Liver (tissue), 9 donors: ENCODE data around the gene LHB. TPM values are rescaled to one million over a fixed set of nuclear protein-coding genes. Genes with fewer than 3 reads are reported as not detected.

Experiments
- DNase-seq: peaks from one replicate; pipeline ENCODE4 v3.0.0-alpha.2; 2017; ENCODE audit warnings: low spot score
- H3K27ac ChIP-seq, 2 donors: one replicate each; pipeline ENCODE4 v1.7.0; 2013; ENCODE audit warnings: inconsistent platforms in 2 of 2, low read length in 2 of 2, control low read depth in 1 of 2, low read depth in 1 of 2, mild to moderate bottlenecking in 1 of 2
- H3K27me3 ChIP-seq, 4 donors: one replicate each; pipeline versions ENCODE4 v1.6.1 to v1.7.0; 2013; ENCODE audit warnings: low read length in 3 of 4, inconsistent platforms in 1 of 4, mild to moderate bottlenecking in 1 of 4, moderate library complexity in 1 of 4; ENCODE audit not compliant: control insufficient read depth in 4 of 4, insufficient read depth in 4 of 4
- H3K36me3 ChIP-seq, 4 donors: one replicate each; pipeline versions ENCODE4 v1.6.1 to v1.7.0; 2013; ENCODE audit warnings: low read length in 3 of 4, mild to moderate bottlenecking in 3 of 4, low read depth in 1 of 4, moderate library complexity in 1 of 4; ENCODE audit not compliant: control insufficient read depth in 4 of 4, insufficient read depth in 3 of 4
- H3K4me1 ChIP-seq, 4 donors: one replicate each; pipeline versions ENCODE4 v1.6.1 to v1.7.0; 2013; ENCODE audit warnings: low read length in 3 of 4, mild to moderate bottlenecking in 3 of 4, moderate library complexity in 1 of 4; ENCODE audit not compliant: control insufficient read depth in 4 of 4, insufficient read depth in 4 of 4
- H3K4me3 ChIP-seq, 3 donors: one replicate each; pipeline versions ENCODE4 v1.6.1 to v1.7.0; 2013; ENCODE audit warnings: low read length in 3 of 3, control low read depth in 1 of 3, low read depth in 1 of 3, mild to moderate bottlenecking in 1 of 3
- H3K9ac ChIP-seq, 2 donors: one replicate each; pipeline ENCODE4 v1.7.0; 2013; ENCODE audit warnings: low read length in 2 of 2, mild to moderate bottlenecking in 2 of 2, moderate library complexity in 2 of 2, control low read depth in 1 of 2, low read depth in 1 of 2
- H3K9me3 ChIP-seq, 4 donors: one replicate each; pipeline versions ENCODE4 v1.6.1 to v1.7.0; 2013; ENCODE audit warnings: low read length in 3 of 4; ENCODE audit not compliant: control insufficient read depth in 4 of 4
- FOXA1 ChIP-seq: IDR thresholded peaks from 2 replicates; pipeline ENCODE4 v1.6.1; 2016; ENCODE audit warnings: antibody characterized with exemption
- FOXA2 ChIP-seq: IDR thresholded peaks from 2 replicates; pipeline ENCODE4 v1.6.1; 2016; ENCODE audit warnings: antibody characterized with exemption
- GABPA ChIP-seq, 2 donors: IDR thresholded peaks in 1 of 2; conservative IDR thresholded peaks in 1 of 2; 2 replicates each; pipeline ENCODE4 v1.6.1; 2016; ENCODE audit warnings: antibody characterized with exemption in 2 of 2, mild to moderate bottlenecking in 1 of 2, moderate library complexity in 1 of 2
- HNF4A ChIP-seq, 2 donors: conservative IDR thresholded peaks; 2 replicates each; pipeline ENCODE4 v1.6.1; 2016; ENCODE audit warnings: antibody characterized with exemption in 2 of 2, mild to moderate bottlenecking in 2 of 2
- HNF4G ChIP-seq: IDR thresholded peaks from 2 replicates; pipeline ENCODE4 v1.6.1; 2016; ENCODE audit warnings: antibody characterized with exemption
- JUND ChIP-seq, 2 donors: IDR thresholded peaks; 2 replicates each; pipeline ENCODE4 v1.6.1; 2016; ENCODE audit warnings: antibody characterized with exemption in 2 of 2
- NR2F2 ChIP-seq: IDR thresholded peaks from 2 replicates; pipeline ENCODE4 v1.6.1; 2016; ENCODE audit warnings: antibody characterized with exemption
- RAD21 ChIP-seq, 2 donors: IDR thresholded peaks; 2 replicates each; pipeline ENCODE4 v1.6.1; 2016; ENCODE audit warnings: antibody characterized with exemption in 2 of 2, mild to moderate bottlenecking in 2 of 2
- RXRA ChIP-seq, 2 donors: IDR thresholded peaks; 2 replicates each; pipeline ENCODE4 v1.6.1; 2017 to 2018; ENCODE audit warnings: antibody characterized with exemption in 2 of 2, mild to moderate bottlenecking in 1 of 2
- SP1 ChIP-seq: IDR thresholded peaks from 2 replicates; pipeline ENCODE4 v1.6.1; 2018; ENCODE audit warnings: antibody characterized with exemption, mild to moderate bottlenecking
- TAF1 ChIP-seq: conservative IDR thresholded peaks from 2 replicates; pipeline ENCODE4 v1.6.1; 2016; ENCODE audit warnings: antibody characterized with exemption, mild to moderate bottlenecking
- YY1 ChIP-seq: IDR thresholded peaks from 2 replicates; pipeline ENCODE4 v1.6.1; 2016; ENCODE audit warnings: antibody characterized with exemption, mild to moderate bottlenecking
- ZBTB33 ChIP-seq: IDR thresholded peaks from 2 replicates; pipeline ENCODE4 v1.6.1; 2016; ENCODE audit warnings: antibody characterized with exemption
- WGBS: extraction: QIAGEN DNeasy Blood & Tissue Kit; methylation state at CpG from one replicate; pipeline ENCODE4 v1.1.7; 2013; 5-methylcytosine and 5-hydroxymethylcytosine counted together
- polyA plus RNA-seq, 2 donors: library from polyadenylated mRNA; stranded (reverse) in 1 of 2; unstranded in 1 of 2; fragments of 200-250 nt in 1 of 2; fragments of >200 nt in 1 of 2; fragmentation: Nextera tagmentation in 1 of 2; extraction: Ambion mirVana in 1 of 2; gene quantifications; one replicate each; pipeline versions ENCODE4 v1.2.1 to v1.2.3, GENCODE V29; 2013 to 2015
- total RNA-seq, 2 donors: library from RNA; depleted of rRNA; stranded (reverse); fragments of >200 nt; gene quantifications; one replicate each; pipeline ENCODE4 v1.2.3, GENCODE V29; 2014
- TF ChIP-seq, protein P1 (sequence below): IDR thresholded peaks from 2 replicates; pipeline ENCODE4 v1.6.1; 2016; ENCODE audit warnings: antibody characterized with exemption
- TF ChIP-seq, protein P2 (sequence below): IDR thresholded peaks from 2 replicates; pipeline ENCODE4 v1.6.1; 2016; ENCODE audit warnings: antibody characterized with exemption
- TF ChIP-seq, protein P3 (sequence below): IDR thresholded peaks from 2 replicates; pipeline ENCODE4 v1.6.1; 2016; ENCODE audit warnings: antibody characterized with exemption, mild to moderate bottlenecking
- donor health status: healthy.
- donor health status: healthy.
- donor health status: healthy.
- donor health status: healthy.
- donor health status: healthy.

LHB gene
- total and polyA plus RNA-seq, 4 donors = not detected

DNA sequence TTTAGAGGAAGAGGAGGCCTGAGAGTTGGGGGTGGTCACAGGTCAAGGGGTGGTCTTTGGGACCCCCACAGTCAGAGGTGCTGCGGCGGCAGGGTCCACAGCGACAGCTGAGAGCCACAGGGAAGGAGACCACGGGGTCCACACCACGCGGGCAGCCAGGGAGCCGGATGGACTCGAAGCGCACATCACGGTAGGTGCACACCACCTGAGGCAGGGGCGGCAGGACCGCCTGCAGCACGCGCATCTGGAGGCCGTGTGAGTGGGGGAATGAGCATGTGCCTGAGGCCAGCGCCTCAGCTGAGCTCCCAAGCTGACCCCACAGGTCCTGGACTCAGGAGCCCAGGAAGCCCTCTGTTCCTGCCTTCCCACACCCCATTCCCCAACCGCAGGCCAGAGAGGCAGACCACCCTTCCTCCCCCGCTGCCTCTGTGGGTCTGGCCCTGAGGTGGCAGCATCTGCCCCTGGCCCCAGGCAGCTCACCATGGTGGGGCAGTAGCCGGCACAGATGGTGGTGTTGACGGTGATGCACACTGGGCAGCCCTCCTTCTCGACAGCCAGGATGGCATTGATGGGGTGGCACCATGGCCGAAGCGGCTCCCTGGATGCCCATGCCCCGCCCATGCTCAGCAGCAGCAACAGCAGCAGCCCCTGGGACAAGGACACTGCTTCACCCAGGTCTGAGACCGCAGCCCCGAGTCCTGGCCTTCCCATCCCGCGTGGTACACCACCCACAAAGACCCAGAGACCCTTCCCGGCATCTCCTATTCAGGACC is 638 bp downstream of the LHB start (continued):
- no peak for TF ChIP-seq ZBTB33
- TF ChIP-seq HNF4G = no peak
- no peak for TF ChIP-seq RXRA (IDR thresholded peaks at IDR 0.05)
- TF ChIP-seq FOXA1 = no peak
- TF ChIP-seq HNF4A (conservative IDR thresholded peaks at IDR 0.05) = no peak
- TF ChIP-seq RAD21 (IDR thresholded peaks at IDR 0.05) = no peak

DNA sequence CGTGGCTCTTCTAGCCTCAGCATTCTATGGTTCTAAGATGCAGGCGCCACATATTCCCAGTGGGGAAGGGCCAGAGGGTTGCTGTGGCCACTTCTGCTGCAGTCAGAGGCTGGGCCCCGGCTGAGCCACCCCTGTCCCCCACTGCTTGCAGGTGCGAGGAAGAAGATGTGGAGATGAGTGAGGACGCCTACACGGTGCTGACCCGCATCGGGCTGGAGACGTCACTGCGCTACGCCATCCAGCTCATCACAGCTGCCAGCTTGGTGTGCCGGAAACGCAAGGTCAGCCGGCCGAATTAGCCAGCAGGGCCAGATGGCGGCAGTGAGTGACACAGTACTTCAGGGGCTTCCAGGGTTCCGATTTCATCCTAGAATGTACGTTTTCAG is 2.0 kb downstream of the LHB start:
- Histone ChIP-seq H3K9ac (no peak overlapping the region), H3K36me3 (peaks cover 4 to 39% (median 9%) of the 10 kb centered on the region in 4 donors), H3K4me3 (no peak overlapping the region), H3K9me3 (no peaks in the 10 kb centered on the region), H3K27me3 (no peaks in the 10 kb centered on the region), H3K4me1 (peaks cover 5 to 22% (median 16%) of the 10 kb centered on the region in 4 donors), H3K27ac (no peak overlapping the region)
- TF ChIP-seq FOXA2 = no peak
- TF ChIP-seq, protein P1, sequence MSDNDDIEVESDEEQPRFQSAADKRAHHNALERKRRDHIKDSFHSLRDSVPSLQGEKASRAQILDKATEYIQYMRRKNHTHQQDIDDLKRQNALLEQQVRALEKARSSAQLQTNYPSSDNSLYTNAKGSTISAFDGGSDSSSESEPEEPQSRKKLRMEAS = no peak
- no peak for TF ChIP-seq HNF4G
- no peak for TF ChIP-seq SP1
- no peak for TF ChIP-seq FOXA1
- no peak for TF ChIP-seq HNF4A (conservative IDR thresholded peaks at IDR 0.05)
- no peak for TF ChIP-seq TAF1
- DNase-seq = no peak
- WGBS = 96% methylated on average over 18 of the region's 18 CpGs

DNA sequence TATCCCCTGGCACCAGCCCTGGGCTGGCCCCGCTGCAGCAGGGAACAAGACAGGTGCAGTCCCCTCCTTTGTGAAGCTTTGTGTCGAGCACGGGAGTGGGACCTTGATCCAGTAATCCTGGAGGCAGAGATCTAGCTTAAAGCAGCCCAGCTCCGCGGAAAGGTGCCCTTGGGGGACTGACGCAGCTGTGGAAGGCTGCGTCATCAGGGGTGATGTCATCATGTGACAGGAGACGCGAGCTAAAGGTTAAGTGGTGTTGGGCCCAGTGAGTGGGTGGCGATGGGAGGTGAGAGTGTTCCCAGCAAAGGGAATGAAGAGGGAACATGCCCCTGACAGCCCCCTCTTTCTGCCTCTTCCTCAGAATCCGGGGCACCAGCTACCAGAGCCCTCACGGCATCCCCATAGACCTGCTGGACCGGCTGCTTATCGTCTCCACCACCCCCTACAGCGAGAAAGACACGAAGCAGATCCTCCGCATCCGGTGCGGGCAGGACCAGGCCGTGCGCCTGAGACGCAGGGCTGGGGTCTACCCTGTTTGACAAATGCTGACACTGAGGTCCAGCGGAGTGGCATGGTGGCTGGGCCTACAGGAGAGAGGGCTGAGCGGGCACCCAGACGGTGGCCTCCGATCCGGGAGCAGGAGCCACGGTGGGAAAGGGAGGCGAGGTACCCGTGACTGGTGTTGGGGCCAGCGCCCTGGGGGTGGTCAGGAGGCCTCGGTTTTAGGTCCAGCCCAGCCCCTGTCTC is 2.6 kb downstream of the LHB start:
- no peaks in the 10 kb centered on the region for H3K27me3 ChIP-seq
- DNase-seq = no peak
- WGBS = 97% methylated on average over 32 of the region's 32 CpGs
- no peak overlapping the region for H3K4me3 ChIP-seq
- peaks cover 5 to 19% (median 12%) of the 10 kb centered on the region in 4 donors for H3K4me1 ChIP-seq
- TF ChIP-seq JUND (IDR thresholded peaks at IDR 0.05) = no peak
- no peak for TF ChIP-seq FOXA2
- TF ChIP-seq HNF4A (conservative IDR thresholded peaks at IDR 0.05) = no peak
- no peak for TF ChIP-seq FOXA1
- no peak overlapping the region for H3K27ac ChIP-seq
- peaks cover 4 to 45% (median 12%) of the 10 kb centered on the region in 4 donors for H3K36me3 ChIP-seq
- H3K9ac ChIP-seq = no peak overlapping the region
- H3K9me3 ChIP-seq = no peaks in the 10 kb centered on the region

DNA sequence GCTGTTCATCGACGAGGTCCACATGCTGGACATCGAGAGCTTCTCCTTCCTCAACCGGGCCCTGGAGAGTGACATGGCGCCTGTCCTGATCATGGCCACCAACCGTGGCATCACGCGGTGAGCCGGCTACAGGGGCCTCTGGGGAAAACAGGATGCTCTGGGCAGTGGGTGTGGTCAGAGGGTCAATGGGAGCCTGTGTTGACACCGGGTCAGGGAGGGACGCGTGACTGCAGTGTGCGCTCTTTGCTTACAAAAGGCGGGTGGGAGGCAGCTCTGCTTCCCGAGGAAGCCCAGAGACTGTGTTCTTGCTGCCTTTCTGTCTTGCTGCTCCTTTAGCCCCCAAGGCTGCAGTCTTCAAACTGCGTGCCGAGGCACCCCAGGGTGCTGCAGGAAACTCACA is 5.7 kb downstream of the LHB start:
- H3K9ac ChIP-seq = no peak overlapping the region
- DNase-seq = no peak
- no peaks in the 10 kb centered on the region for H3K4me1 ChIP-seq
- H3K9me3 ChIP-seq = no peaks in the 10 kb centered on the region
- H3K4me3 ChIP-seq = no peak overlapping the region
- H3K36me3 ChIP-seq = peaks cover 6 to 59% (median 18%) of the 10 kb centered on the region in 4 donors
- H3K27ac ChIP-seq = no peak overlapping the region
- WGBS = 91% methylated on average over 17 of the region's 17 CpGs
- H3K27me3 ChIP-seq = no peaks in the 10 kb centered on the region
- TF ChIP-seq RXRA (IDR thresholded peaks at IDR 0.05) = no peak
- TF ChIP-seq, protein P2, sequence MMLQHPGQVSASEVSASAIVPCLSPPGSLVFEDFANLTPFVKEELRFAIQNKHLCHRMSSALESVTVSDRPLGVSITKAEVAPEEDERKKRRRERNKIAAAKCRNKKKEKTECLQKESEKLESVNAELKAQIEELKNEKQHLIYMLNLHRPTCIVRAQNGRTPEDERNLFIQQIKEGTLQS = no peak
- no peak for TF ChIP-seq ZBTB33
- no peak for TF ChIP-seq NR2F2
- TF ChIP-seq GABPA (IDR thresholded peaks at IDR 0.05 in 1 of 2, conservative IDR thresholded peaks at IDR 0.05 in 1 of 2) = no peak
- TF ChIP-seq FOXA1 = no peak
- no peak for TF ChIP-seq YY1
- TF ChIP-seq, protein P1 = no peak
- TF ChIP-seq, protein P3, sequence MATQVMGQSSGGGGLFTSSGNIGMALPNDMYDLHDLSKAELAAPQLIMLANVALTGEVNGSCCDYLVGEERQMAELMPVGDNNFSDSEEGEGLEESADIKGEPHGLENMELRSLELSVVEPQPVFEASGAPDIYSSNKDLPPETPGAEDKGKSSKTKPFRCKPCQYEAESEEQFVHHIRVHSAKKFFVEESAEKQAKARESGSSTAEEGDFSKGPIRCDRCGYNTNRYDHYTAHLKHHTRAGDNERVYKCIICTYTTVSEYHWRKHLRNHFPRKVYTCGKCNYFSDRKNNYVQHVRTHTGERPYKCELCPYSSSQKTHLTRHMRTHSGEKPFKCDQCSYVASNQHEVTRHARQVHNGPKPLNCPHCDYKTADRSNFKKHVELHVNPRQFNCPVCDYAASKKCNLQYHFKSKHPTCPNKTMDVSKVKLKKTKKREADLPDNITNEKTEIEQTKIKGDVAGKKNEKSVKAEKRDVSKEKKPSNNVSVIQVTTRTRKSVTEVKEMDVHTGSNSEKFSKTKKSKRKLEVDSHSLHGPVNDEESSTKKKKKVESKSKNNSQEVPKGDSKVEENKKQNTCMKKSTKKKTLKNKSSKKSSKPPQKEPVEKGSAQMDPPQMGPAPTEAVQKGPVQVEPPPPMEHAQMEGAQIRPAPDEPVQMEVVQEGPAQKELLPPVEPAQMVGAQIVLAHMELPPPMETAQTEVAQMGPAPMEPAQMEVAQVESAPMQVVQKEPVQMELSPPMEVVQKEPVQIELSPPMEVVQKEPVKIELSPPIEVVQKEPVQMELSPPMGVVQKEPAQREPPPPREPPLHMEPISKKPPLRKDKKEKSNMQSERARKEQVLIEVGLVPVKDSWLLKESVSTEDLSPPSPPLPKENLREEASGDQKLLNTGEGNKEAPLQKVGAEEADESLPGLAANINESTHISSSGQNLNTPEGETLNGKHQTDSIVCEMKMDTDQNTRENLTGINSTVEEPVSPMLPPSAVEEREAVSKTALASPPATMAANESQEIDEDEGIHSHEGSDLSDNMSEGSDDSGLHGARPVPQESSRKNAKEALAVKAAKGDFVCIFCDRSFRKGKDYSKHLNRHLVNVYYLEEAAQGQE = no peak
- TF ChIP-seq RAD21 (IDR thresholded peaks at IDR 0.05) = no peak
